EL (cell line): ENCODE results near the gene WDR75.
A peak's percentile ranks its signal among the peaks of the same experiment; 100 is the strongest.
"Not testable (repeated sequence)": the region's sequence is repeated elsewhere in the genome, so short reads cannot be mapped to it uniquely, and the experiment has no call there.

Experiments
- DNase-seq: peaks from one replicate; pipeline ENCODE4 v3.0.0-alpha.2; 2016

The WDR75 gene

GRCh38 chr2:189442468-189442867 is 1.2 kb downstream of the WDR75 start:
- DNase-seq = no peak

GRCh38 chr2:189444322-189444721 is 3.0 kb downstream of the WDR75 start:
- DNase-seq = peak; percentile 23

- DNase-seq = no peak
Measured at GRCh38 chr2:189446780-189447179, 5.5 kb downstream of the WDR75 start.

- no peak for DNase-seq
Measured at GRCh38 chr2:189454009-189454408, 12.7 kb downstream of the WDR75 start.

- no peak for DNase-seq
Measured at GRCh38 chr2:189465076-189465475, 23.8 kb downstream of the WDR75 start.

- no peak for DNase-seq
Measured at GRCh38 chr2:189465478-189465877, 24.2 kb downstream of the WDR75 start.

- DNase-seq = no peak
Measured at GRCh38 chr2:189466046-189466445, 24.8 kb downstream of the WDR75 start.

- peak; percentile 30 for DNase-seq
Measured at GRCh38 chr2:189466656-189467055, 25.4 kb downstream of the WDR75 start.

- no peak for DNase-seq
Measured at GRCh38 chr2:189467160-189467559, 25.9 kb downstream of the WDR75 start.

- no peak for DNase-seq
Measured at GRCh38 chr2:189467593-189467992, 26.3 kb downstream of the WDR75 start.

- no peak for DNase-seq
Measured at GRCh38 chr2:189474526-189474925, 33.3 kb downstream of the WDR75 start.

- no peak for DNase-seq
Measured at GRCh38 chr2:189477756-189478155, 36.5 kb downstream of the WDR75 start.

GRCh38 chr2:189478289-189478688 is 37.0 kb downstream of the WDR75 start:
- not testable (repeated sequence) for DNase-seq

- no peak for DNase-seq
Measured at GRCh38 chr2:189481071-189481470, 39.8 kb downstream of the WDR75 start.

GRCh38 chr2:189483571-189483970 is 42.3 kb downstream of the WDR75 start:
- no peak for DNase-seq

GRCh38 chr2:189483980-189484740 is 42.9 kb downstream of the WDR75 start:
- no peak for DNase-seq

- no peak for DNase-seq
Measured at GRCh38 chr2:189485146-189485545, 43.9 kb downstream of the WDR75 start.

- no peak for DNase-seq
Measured at GRCh38 chr2:189486237-189486770, 45.0 kb downstream of the WDR75 start.

GRCh38 chr2:189487283-189488007 is 46.2 kb downstream of the WDR75 start:
- no peak for DNase-seq

- no peak for DNase-seq
Measured at GRCh38 chr2:189488008-189488310, 46.7 kb downstream of the WDR75 start.

GRCh38 chr2:189492451-189492850 is 51.2 kb downstream of the WDR75 start:
- DNase-seq = peak; percentile 28

- DNase-seq = no peak
Measured at GRCh38 chr2:189498205-189498604, 56.9 kb downstream of the WDR75 start.

GRCh38 chr2:189499137-189499536 is 57.9 kb downstream of the WDR75 start:
- DNase-seq = no peak

GRCh38 chr2:189500456-189501160 is 59.3 kb downstream of the WDR75 start:
- no peak for DNase-seq
